Measurements from ENCODE around the gene PURB. TPM values are rescaled to one million over a fixed set of nuclear protein-coding genes. Genes with fewer than 3 reads are reported as not detected.
A peak's percentile ranks its signal among the peaks of the same experiment; 100 is the strongest.

PURB gene
- total RNA-seq, 1 donor from 2014 or later = 26.5 TPM

- H3K4me3 Mint-ChIP-seq = peak overlapping the region; percentile 93
- Histone ChIP-seq H3K79me2 (ENCODE audit: low read depth) (peaks cover 69% of the 10 kb centered on the region), H4K20me1 (ENCODE audit: low read depth) (peaks cover 55% of the 10 kb centered on the region), H3K4me3 (peak overlapping the region; percentile 85), H3K4me1 (peaks cover 47% of the 10 kb centered on the region), H2AFZ (replicated peaks) (no peak overlapping the region), H3K27me3 (no peaks in the 10 kb centered on the region), H3K4me2 (peak overlapping the region; percentile 100), H3K9me3 (ENCODE audit: low read depth) (no peaks in the 10 kb centered on the region), H3K27ac (no peak overlapping the region), H3K36me3 (peaks cover 13% of the 10 kb centered on the region), H3K9ac (peak overlapping the region; percentile 89), H3F3A (ENCODE audit: low read depth) (peaks cover 29% of the 10 kb centered on the region)
- DNase-seq (ENCODE audit: low spot score) = no peak
- H3K27ac Mint-ChIP-seq = no peak overlapping the region
- H3K9me3 Mint-ChIP-seq = no peaks in the 10 kb centered on the region
- peaks cover 49% of the 10 kb centered on the region for H3K4me1 Mint-ChIP-seq
- peaks cover 2% of the 10 kb centered on the region for H3K27me3 Mint-ChIP-seq (ENCODE audit: insufficient read depth, low read depth)
- peaks cover 34% of the 10 kb centered on the region for H3K36me3 Mint-ChIP-seq
- no peak for TF ChIP-seq EZH2phosphoT487 (IDR thresholded peaks at IDR 0.05)
Observed at GRCh38 chr7:44882899-44883298, 2.4 kb downstream of the PURB start.

- Mint-ChIP-seq H3K4me3 (peak overlapping the region; percentile 93), H3K9me3 (no peaks in the 10 kb centered on the region), H3K27ac (peak overlapping the region; percentile 68), H3K4me1 (peaks cover 49% of the 10 kb centered on the region), H3K27me3 (ENCODE audit: insufficient read depth, low read depth) (peaks cover 2% of the 10 kb centered on the region), H3K36me3 (peaks cover 41% of the 10 kb centered on the region)
- peak overlapping the region; percentile 85 for H3K4me3 ChIP-seq
- H2AFZ ChIP-seq (replicated peaks) = no peak overlapping the region
- H3K4me2 ChIP-seq = peak overlapping the region; percentile 100
- DNase-seq (ENCODE audit: low spot score) = no peak
- H3K27me3 ChIP-seq = no peaks in the 10 kb centered on the region
- peaks cover 47% of the 10 kb centered on the region for H3K4me1 ChIP-seq
- peaks cover 55% of the 10 kb centered on the region for H4K20me1 ChIP-seq (ENCODE audit: low read depth)
- H3K9ac ChIP-seq = peak overlapping the region; percentile 51
- peaks cover 32% of the 10 kb centered on the region for H3F3A ChIP-seq (ENCODE audit: low read depth)
- no peaks in the 10 kb centered on the region for H3K9me3 ChIP-seq (ENCODE audit: low read depth)
- no peak for TF ChIP-seq CTCF (IDR thresholded peaks at IDR 0.05)
- TF ChIP-seq EZH2 (IDR thresholded peaks at IDR 0.05) = no peak
- no peak for TF ChIP-seq EZH2phosphoT487 (IDR thresholded peaks at IDR 0.05)
- H3K36me3 ChIP-seq = peaks cover 13% of the 10 kb centered on the region
- no peak overlapping the region for H3K27ac ChIP-seq
- peaks cover 69% of the 10 kb centered on the region for H3K79me2 ChIP-seq (ENCODE audit: low read depth)
Observed at GRCh38 chr7:44881610-44882009, 3.7 kb downstream of the PURB start.

GRCh38 chr7:44881066-44881600 lies 4.2 kb downstream of the PURB start:
- no peaks in the 10 kb centered on the region for H3K9me3 Mint-ChIP-seq
- Histone ChIP-seq H3F3A (ENCODE audit: low read depth) (peaks cover 31% of the 10 kb centered on the region), H3K36me3 (peaks cover 13% of the 10 kb centered on the region), H3K27ac (no peak overlapping the region), H3K9ac (peak overlapping the region; percentile 51), H4K20me1 (ENCODE audit: low read depth) (peaks cover 55% of the 10 kb centered on the region), H3K4me1 (peaks cover 45% of the 10 kb centered on the region), H3K9me3 (ENCODE audit: low read depth) (no peaks in the 10 kb centered on the region), H2AFZ (replicated peaks) (no peak overlapping the region), H3K4me2 (peak overlapping the region; percentile 100), H3K27me3 (no peaks in the 10 kb centered on the region), H3K4me3 (peak overlapping the region; percentile 85), H3K79me2 (ENCODE audit: low read depth) (peaks cover 69% of the 10 kb centered on the region)
- no peak for DNase-seq (ENCODE audit: low spot score)
- peaks cover 2% of the 10 kb centered on the region for H3K27me3 Mint-ChIP-seq (ENCODE audit: insufficient read depth, low read depth)
- H3K4me3 Mint-ChIP-seq = peak overlapping the region; percentile 64
- peak overlapping the region; percentile 68 for H3K27ac Mint-ChIP-seq
- H3K36me3 Mint-ChIP-seq = peaks cover 43% of the 10 kb centered on the region
- H3K4me1 Mint-ChIP-seq = peaks cover 49% of the 10 kb centered on the region
- TF ChIP-seq EZH2 (IDR thresholded peaks at IDR 0.05) (no peak), CTCF (IDR thresholded peaks at IDR 0.05) (no peak), EZH2phosphoT487 (IDR thresholded peaks at IDR 0.05) (no peak)

GRCh38 chr7:44880317-44881018 lies 4.9 kb downstream of the PURB start:
- peak overlapping the region; percentile 51 for H3K9ac ChIP-seq
- peaks cover 69% of the 10 kb centered on the region for H3K79me2 ChIP-seq (ENCODE audit: low read depth)
- no peak for TF ChIP-seq CTCF (IDR thresholded peaks at IDR 0.05)
- no peak for TF ChIP-seq EZH2phosphoT487 (IDR thresholded peaks at IDR 0.05)
- no peak for TF ChIP-seq EZH2 (IDR thresholded peaks at IDR 0.05)
- no peaks in the 10 kb centered on the region for H3K9me3 ChIP-seq (ENCODE audit: low read depth)
- peak overlapping the region; percentile 85 for H3K4me3 ChIP-seq
- Mint-ChIP-seq H3K9me3 (no peaks in the 10 kb centered on the region), H3K4me1 (peaks cover 43% of the 10 kb centered on the region), H3K4me3 (no peak overlapping the region), H3K27ac (peak overlapping the region; percentile 34), H3K36me3 (peaks cover 46% of the 10 kb centered on the region), H3K27me3 (ENCODE audit: insufficient read depth, low read depth) (no peaks in the 10 kb centered on the region)
- H3K4me2 ChIP-seq = peak overlapping the region; percentile 100
- H3F3A ChIP-seq (ENCODE audit: low read depth) = peaks cover 29% of the 10 kb centered on the region
- peaks cover 55% of the 10 kb centered on the region for H4K20me1 ChIP-seq (ENCODE audit: low read depth)
- H3K36me3 ChIP-seq = peaks cover 13% of the 10 kb centered on the region
- no peak for DNase-seq (ENCODE audit: low spot score)
- peaks cover 44% of the 10 kb centered on the region for H3K4me1 ChIP-seq
- no peaks in the 10 kb centered on the region for H3K27me3 ChIP-seq
- no peak overlapping the region for H3K27ac ChIP-seq
- H2AFZ ChIP-seq (replicated peaks) = no peak overlapping the region

Measured in neural progenitor cell (in vitro differentiated cells).